Mucosa of descending colon (tissue), 3 donors: ENCODE measurements around the gene SSBP3. TPM values are rescaled to one million over a fixed set of nuclear protein-coding genes. Genes with fewer than 3 reads are reported as not detected.
A peak's percentile ranks its signal among the peaks of the same experiment; 100 is the strongest.

Experiments used
- ATAC-seq: fragments of 200-7000 bp; cut with Tn5 transposase; one replicate; pipeline ENCODE4 v1.9.1; 2020; ENCODE audit warnings: mild to moderate bottlenecking, moderate library complexity
- DNase-seq, 3 donors: peaks; one replicate each; pipeline ENCODE4 v3.0.0-alpha.2; 2020
- H3K36me3 ChIP-seq: fragments of 200-600 bp; one replicate; pipeline ENCODE4 v1.8.0; 2021; ENCODE audit warnings: low read depth, mild to moderate bottlenecking
- H3K4me1 ChIP-seq: fragments of 200-600 bp; one replicate; pipeline ENCODE4 v1.8.0; 2021; ENCODE audit warnings: low read depth, mild to moderate bottlenecking
- H3K4me3 ChIP-seq: fragments of 200-600 bp; one replicate; pipeline ENCODE4 v1.8.0; 2021; ENCODE audit warnings: mild to moderate bottlenecking
- H3K9me3 ChIP-seq: fragments of 200-600 bp; one replicate; pipeline ENCODE4 v1.8.0; 2021; ENCODE audit warnings: mild to moderate bottlenecking
- intact Hi-C, 2 donors: fragments of 100-400 bp; cut with DNase I in 1 of 2; cut with micrococcal nuclease in 1 of 2; formaldehyde crosslinking; loops; one replicate each; pipeline versions ENCODE4 v1.11.0 to v1.11.1; 2022; cut with DNase I, micrococcal nuclease
- total RNA-seq, 3 donors: library from RNA; stranded (reverse); fragmentation: NEBNext Ultra II Directional in 2 of 3; extraction: Animal tissue kit (Norgen Biotek cat#: 25700) in 2 of 3; gene quantifications; one replicate each; pipeline versions ENCODE4 v1.2.1 to v1.2.4, GENCODE V29; 2021 to 2023
- TF ChIP-seq, protein P1 (sequence below): fragments of 200-600 bp; IDR thresholded peaks from one replicate; pipeline ENCODE4 v1.8.0; 2022; ENCODE audit warnings: antibody characterized with exemption, mild to moderate bottlenecking
- donor health status: DM: no; HTN: no; CAD: no; lungs with moderate emphysema.
- donor health status: DM: no; HTN: no; CAD: no.
- donor health status: DM: no; HTN: yes; CAD: no.

SSBP3 gene
- total RNA-seq, 3 donors from 2014 or later = 77.8 to 85.1 (median 82.0) TPM

DNA sequence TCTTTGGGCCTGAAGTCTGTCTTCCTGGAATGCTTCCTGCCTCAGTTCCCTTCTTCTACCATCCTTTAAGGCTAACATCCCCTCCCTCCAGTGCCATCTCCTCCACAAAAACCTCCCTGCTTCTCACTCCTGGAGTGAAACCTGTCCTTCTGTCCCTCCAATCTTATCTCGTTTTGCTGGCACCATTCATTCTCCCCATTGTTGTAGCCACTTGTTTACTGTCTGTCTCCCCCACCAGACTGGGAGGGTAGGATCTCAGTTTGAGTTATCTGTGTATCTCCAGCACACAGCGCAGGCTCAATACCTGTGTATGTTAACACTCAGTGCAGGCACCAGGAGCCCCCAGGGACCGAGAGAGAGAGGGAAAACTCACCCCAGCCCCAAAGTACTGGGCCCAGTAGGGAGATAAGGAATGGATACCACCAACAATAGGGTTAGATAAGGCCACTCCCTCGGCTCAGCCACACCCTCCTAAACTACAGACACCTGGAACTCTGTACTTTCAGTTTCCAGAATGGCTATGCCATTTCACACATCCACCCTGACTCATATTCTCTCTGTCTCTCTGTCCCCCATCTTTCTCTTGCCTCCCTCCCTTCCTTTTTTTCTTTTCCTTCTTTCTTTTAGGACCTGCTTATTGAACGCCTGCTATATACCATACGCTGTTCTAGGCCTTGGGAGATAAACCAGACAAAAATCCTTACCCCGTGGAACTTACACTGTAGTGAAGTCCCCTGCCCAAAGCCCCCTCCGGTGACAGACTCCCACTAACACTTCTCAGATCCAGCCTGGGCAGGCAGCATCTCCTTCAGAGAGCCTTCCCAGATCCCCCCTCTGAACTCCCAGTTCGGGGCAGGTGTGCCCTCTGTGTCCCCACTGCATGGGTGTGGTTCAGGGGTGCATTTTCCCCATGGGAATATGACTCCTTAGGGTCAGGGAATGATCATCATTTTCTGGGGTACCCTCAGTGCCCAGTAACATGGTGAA is 3.3 kb upstream of the SSBP3 start:
- Histone ChIP-seq H3K9me3 (no peaks in the 10 kb centered on the region), H3K4me1 (peaks cover 35% of the 10 kb centered on the region), H3K4me3 (no peak overlapping the region), H3K36me3 (peaks cover 4% of the 10 kb centered on the region)
- intact Hi-C loops = loop anchor here (2.0 to 10.0 kb wide), 4 partner anchors 78 to 285 kb away; no protein-coding TSS in a partner anchor
- DNase-seq (peak; percentile 60 to 77 (median 67)), ATAC-seq (peak; percentile 66)
- TF ChIP-seq, protein P1, sequence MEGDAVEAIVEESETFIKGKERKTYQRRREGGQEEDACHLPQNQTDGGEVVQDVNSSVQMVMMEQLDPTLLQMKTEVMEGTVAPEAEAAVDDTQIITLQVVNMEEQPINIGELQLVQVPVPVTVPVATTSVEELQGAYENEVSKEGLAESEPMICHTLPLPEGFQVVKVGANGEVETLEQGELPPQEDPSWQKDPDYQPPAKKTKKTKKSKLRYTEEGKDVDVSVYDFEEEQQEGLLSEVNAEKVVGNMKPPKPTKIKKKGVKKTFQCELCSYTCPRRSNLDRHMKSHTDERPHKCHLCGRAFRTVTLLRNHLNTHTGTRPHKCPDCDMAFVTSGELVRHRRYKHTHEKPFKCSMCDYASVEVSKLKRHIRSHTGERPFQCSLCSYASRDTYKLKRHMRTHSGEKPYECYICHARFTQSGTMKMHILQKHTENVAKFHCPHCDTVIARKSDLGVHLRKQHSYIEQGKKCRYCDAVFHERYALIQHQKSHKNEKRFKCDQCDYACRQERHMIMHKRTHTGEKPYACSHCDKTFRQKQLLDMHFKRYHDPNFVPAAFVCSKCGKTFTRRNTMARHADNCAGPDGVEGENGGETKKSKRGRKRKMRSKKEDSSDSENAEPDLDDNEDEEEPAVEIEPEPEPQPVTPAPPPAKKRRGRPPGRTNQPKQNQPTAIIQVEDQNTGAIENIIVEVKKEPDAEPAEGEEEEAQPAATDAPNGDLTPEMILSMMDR = no peak

DNA sequence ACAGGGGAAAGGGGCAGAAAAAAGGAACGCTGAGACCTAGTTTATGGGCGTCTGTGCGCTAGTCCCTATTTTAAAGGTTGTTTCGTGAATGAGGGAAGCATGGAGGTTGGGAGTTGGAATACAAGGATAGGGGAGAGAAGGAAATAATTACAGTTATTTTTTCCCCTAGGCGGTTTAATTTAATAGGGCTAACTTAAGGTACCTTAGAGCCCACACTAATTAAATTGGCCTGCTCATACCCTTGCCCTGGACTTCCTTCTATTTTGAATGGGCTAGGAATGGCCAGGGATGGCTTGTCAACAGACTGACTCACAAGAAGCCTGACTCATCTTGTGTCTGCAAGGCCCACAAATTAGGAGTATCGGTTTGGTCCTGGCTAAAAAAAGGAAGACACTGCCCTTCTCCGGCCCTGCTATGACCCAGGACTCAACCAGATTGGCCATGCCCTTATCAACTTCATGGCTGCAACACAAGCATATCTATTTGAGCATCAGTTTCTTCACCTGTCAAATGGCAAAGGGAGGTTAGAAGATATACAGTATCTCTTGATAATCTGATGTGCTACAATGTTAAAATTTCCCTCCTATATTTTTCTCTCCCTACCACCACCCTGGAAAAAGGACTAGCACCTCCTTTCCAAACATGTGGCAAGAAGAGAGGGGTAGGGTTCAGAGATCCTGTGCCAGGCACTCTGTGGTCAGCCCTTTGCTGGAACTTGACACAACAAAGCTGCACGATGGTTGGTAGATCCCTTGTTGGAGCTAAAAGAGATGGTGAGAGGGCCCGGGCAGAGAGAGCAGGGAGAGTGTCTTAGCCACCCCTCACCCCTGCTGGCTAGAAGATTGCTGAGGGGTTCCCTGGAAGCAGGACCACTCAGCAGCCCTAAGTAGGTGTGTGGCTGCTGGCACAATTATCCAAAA is 2.2 kb upstream of the SSBP3 start:
- intact Hi-C loops = loop anchor here (2.0 to 10.0 kb wide), 4 partner anchors 79 to 284 kb away; no protein-coding TSS in a partner anchor
- ATAC-seq (peak; percentile 18), DNase-seq (peak in 1 of 3 donors; percentile 32)
- Histone ChIP-seq H3K4me3 (no peak overlapping the region), H3K36me3 (peaks cover 4% of the 10 kb centered on the region), H3K9me3 (no peaks in the 10 kb centered on the region), H3K4me1 (peaks cover 40% of the 10 kb centered on the region)
- TF ChIP-seq, protein P1 = no peak

DNA sequence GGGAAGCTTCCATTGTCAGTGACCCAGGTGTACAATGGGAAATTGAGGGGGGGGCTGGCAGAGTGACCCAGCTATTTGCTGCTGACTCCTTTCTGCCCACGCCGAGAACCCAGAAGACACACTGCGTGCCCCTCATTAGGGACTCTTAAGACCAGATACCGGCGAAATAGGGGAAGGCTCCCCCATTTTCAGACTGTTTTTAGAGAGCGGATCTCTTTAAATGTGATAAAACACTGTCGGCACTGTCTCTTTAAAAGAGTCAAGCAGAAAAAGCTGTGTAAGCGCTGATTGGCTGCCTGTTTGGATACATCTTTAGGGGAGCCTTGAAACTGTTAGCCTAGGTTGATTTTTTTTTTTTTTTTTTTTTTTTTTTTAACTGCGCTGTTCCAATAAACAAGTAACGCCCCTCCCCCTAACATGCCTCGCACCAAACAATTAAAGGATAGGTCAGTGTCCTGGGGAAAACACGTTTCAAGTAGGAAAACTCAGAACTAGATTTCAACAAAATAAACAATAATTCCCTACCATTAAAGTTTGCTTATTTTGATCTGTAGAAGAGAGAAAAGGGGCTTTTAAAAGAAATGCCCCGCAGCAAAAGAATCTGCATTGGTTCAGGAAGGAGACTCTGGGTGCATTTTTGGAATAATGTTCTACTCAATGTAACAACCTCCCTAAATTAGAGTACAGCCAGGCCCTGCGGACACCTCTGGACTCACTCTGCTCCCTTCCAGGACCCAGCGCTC is 1.4 kb upstream of the SSBP3 start:
- H3K4me1 ChIP-seq = peaks cover 40% of the 10 kb centered on the region
- TF ChIP-seq, protein P1 = no peak
- intact Hi-C loops = loop anchor here (2.0 to 10.0 kb wide), 4 partner anchors 80 to 283 kb away; no protein-coding TSS in a partner anchor
- DNase-seq (peak in 1 of 3 donors; percentile 91), ATAC-seq (peak; percentile 66)
- no peaks in the 10 kb centered on the region for H3K9me3 ChIP-seq
- peaks cover 4% of the 10 kb centered on the region for H3K36me3 ChIP-seq
- H3K4me3 ChIP-seq = peak overlapping the region; percentile 77

DNA sequence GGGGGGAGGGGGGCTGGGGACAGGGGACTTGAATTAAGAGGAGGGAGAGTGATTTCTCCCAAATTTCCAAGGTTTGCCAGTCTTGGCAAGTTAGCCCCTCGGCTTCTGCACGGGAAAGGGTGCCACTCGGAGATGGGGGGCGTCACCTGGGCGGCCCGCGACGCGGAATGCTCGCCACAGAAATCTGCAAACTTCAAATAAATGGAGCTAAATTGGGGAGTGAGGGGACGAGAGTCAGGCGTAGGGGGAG is 885 bp upstream of the SSBP3 start:
- Histone ChIP-seq H3K4me3 (peak overlapping the region; percentile 77), H3K9me3 (no peaks in the 10 kb centered on the region), H3K4me1 (peaks cover 40% of the 10 kb centered on the region), H3K36me3 (peaks cover 4% of the 10 kb centered on the region)
- intact Hi-C loops = loop anchor here (5.0 to 10.0 kb wide), 3 partner anchors 80 to 282 kb away; no protein-coding TSS in a partner anchor
- ATAC-seq = no peak
- TF ChIP-seq, protein P1 = no peak
- peak in 2 of 3 donors; percentile 67 to 69 for DNase-seq

DNA sequence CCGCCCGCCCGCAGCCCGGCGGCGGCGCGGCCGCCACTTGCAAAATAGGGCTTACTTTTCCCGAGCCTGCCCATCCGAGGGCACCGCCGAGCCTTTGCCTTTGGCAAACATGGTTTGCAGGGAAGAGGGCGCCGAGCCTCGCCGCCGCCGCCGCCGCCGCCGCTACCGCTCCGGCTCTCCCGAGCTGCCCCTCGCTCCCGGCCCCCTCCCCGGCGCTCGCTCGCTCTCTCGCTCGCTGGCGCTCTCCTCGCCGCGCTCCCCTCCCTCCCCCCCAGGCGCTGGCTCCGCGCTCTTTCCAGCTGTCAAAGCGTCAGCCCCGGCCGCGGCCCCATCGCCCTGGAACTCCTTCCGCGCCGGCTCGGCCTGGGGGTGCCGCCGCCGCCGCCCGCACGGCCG is 298 bp downstream of the SSBP3 start:
- peaks cover 6% of the 10 kb centered on the region for H3K36me3 ChIP-seq
- TF ChIP-seq, protein P1 = no peak
- no peak for DNase-seq
- no peak for ATAC-seq
- intact Hi-C loops = loop anchor here (5.0 to 10.0 kb wide), 3 partner anchors 81 to 281 kb away; no protein-coding TSS in a partner anchor
- no peaks in the 10 kb centered on the region for H3K9me3 ChIP-seq
- peaks cover 40% of the 10 kb centered on the region for H3K4me1 ChIP-seq
- peak overlapping the region; percentile 77 for H3K4me3 ChIP-seq
